Testis (tissue), 3 donors: ENCODE results near the gene INTS7. TPM values are rescaled to one million over a fixed set of nuclear protein-coding genes. Genes with fewer than 3 reads are reported as not detected.

Experiments
- DNase-seq: peaks from one replicate; pipeline ENCODE4 v3.0.0-alpha.2; 2019
- H3K27ac ChIP-seq, 2 donors: fragments of 200-600 bp; sonication (generic); one replicate each; pipeline ENCODE4 v1.5.1; 2019
- H3K27me3 ChIP-seq: fragments of 200-600 bp; sonication (generic); one replicate; pipeline ENCODE4 v1.5.1; 2019
- H3K36me3 ChIP-seq: fragments of 200-600 bp; sonication (generic); one replicate; pipeline ENCODE4 v1.5.1; 2017; ENCODE audit warnings: low read depth; ENCODE audit errors: missing control alignments
- H3K4me1 ChIP-seq: fragments of 200-600 bp; sonication (generic); one replicate; pipeline ENCODE4 v1.5.1; 2019
- H3K4me3 ChIP-seq, 2 donors: fragments of 200-600 bp; sonication (generic); one replicate each; pipeline ENCODE4 v1.5.1; 2017 to 2019
- H3K9me3 ChIP-seq: fragments of 200-600 bp; sonication (generic); one replicate; pipeline ENCODE4 v1.5.1; 2017
- CTCF ChIP-seq, 3 experiments: fragments of 450-650 bp in 2 of 3; fragments of 200-600 bp in 1 of 3; sonication (generic) in 1 of 3; IDR thresholded peaks; one replicate each; pipeline ENCODE4 v1.5.1; 2016 to 2019; ENCODE audit warnings: antibody characterized with exemption in 3 of 3, mild to moderate bottlenecking in 2 of 3, moderate library complexity in 1 of 3
- POLR2A ChIP-seq: fragments of 450-650 bp; IDR thresholded peaks from one replicate; pipeline ENCODE4 v1.6.1; 2017; ENCODE audit warnings: antibody characterized with exemption, mild to moderate bottlenecking, moderate library complexity
- WGBS, 2 donors: methylation state at CpG; one replicate each; pipeline ENCODE4 v1.1.5; 2018; 5-methylcytosine and 5-hydroxymethylcytosine counted together
- intact Hi-C: fragments of 100-400 bp; cut with DNase I; formaldehyde crosslinking; loops from one replicate; pipeline ENCODE4 v1.15.1; 2023; ENCODE audit warnings: low total_unique reads
- polyA plus RNA-seq: library from polyadenylated mRNA; stranded (reverse); fragments of 350-450 nt; fragmentation: Illumina TruSeq; extraction: RNeasy Lipid Tissue Mini Kit (QIAGEN cat#74804); gene quantifications from one replicate; pipeline ENCODE4 v1.2.3, GENCODE V29; 2014; ENCODE audit warnings: low read depth, low replicate concordance; ENCODE audit not compliant: insufficient read depth
- total RNA-seq, 2 donors: library from RNA; depleted of rRNA; stranded (reverse); fragments of >200 nt; gene quantifications; one replicate each; pipeline ENCODE4 v1.2.3, GENCODE V29; 2016

Gene INTS7
- total and polyA plus RNA-seq, 3 donors from 2014 or later = 29.9 to 51.1 (median 35.6) TPM

GRCh38 chr1:211900441-211900840 lies 134.9 kb downstream of the INTS7 start:
- Histone ChIP-seq H3K4me3 (no peak overlapping the region), H3K4me1 (no peaks in the 10 kb centered on the region), H3K27ac (no peak overlapping the region), H3K27me3 (no peaks in the 10 kb centered on the region), H3K36me3 (no peaks in the 10 kb centered on the region), H3K9me3 (no peaks in the 10 kb centered on the region)
- intact Hi-C loops = no loop called here
- DNase-seq = no peak
- TF ChIP-seq POLR2A (no peak), CTCF (IDR thresholded peaks at IDR 0.05) (no peak)
- WGBS, 2 donors = 93 to 98% methylated on average over 2 of the region's 2 CpGs

- Histone ChIP-seq H3K27ac (no peak overlapping the region), H3K9me3 (no peaks in the 10 kb centered on the region), H3K4me3 (no peak overlapping the region), H3K27me3 (no peaks in the 10 kb centered on the region), H3K36me3 (no peaks in the 10 kb centered on the region), H3K4me1 (no peaks in the 10 kb centered on the region)
- intact Hi-C loops = no loop called here
- TF ChIP-seq POLR2A (no peak), CTCF (IDR thresholded peaks at IDR 0.05) (no peak)
- no peak for DNase-seq
- 73 to 76% methylated on average over 9 of the region's 9 CpGs for WGBS, 2 donors
These were observed 138.4 kb downstream of the INTS7 start for GRCh38 chr1:211896958-211897357.

GRCh38 chr1:211895126-211895759 lies 140.1 kb downstream of the INTS7 start:
- H3K27ac ChIP-seq = no peak overlapping the region
- intact Hi-C loops = no loop called here
- no peak for DNase-seq
- TF ChIP-seq CTCF (IDR thresholded peaks at IDR 0.05) (no peak), POLR2A (no peak)
- no peaks in the 10 kb centered on the region for H3K27me3 ChIP-seq
- H3K9me3 ChIP-seq = no peaks in the 10 kb centered on the region
- 61 to 76% methylated on average over 3 of the region's 3 CpGs for WGBS, 2 donors
- H3K4me1 ChIP-seq = no peaks in the 10 kb centered on the region
- H3K36me3 ChIP-seq = no peaks in the 10 kb centered on the region
- H3K4me3 ChIP-seq = no peak overlapping the region

DNA sequence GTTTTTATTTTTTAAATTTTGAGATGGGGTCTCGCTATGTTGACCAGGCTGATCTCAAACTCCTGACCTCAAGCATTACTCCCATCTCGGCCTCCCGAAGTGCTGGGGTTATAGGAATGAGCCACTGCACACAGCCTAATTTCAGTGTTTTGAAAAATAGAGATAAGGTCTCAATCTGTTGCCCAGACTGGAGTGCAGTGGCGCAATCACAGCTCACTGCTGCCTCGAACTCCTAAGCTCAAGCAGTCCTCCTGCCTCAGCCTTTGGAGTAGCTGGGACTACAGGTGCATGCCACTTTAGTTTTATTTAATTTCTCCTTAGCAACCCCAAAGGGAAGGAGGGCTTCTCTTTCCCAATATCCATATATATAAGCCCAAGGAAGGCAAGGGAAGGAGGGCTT lies 141.0 kb downstream of the INTS7 start:
- Histone ChIP-seq H3K4me1 (no peaks in the 10 kb centered on the region), H3K4me3 (no peak overlapping the region), H3K27ac (no peak overlapping the region), H3K9me3 (no peaks in the 10 kb centered on the region), H3K27me3 (no peaks in the 10 kb centered on the region), H3K36me3 (no peaks in the 10 kb centered on the region)
- no peak for DNase-seq
- TF ChIP-seq POLR2A (no peak), CTCF (IDR thresholded peaks at IDR 0.05) (no peak)
- intact Hi-C loops = no loop called here
- WGBS, 2 donors = 82 to 93% methylated on average over 5 of the region's 5 CpGs

DNA sequence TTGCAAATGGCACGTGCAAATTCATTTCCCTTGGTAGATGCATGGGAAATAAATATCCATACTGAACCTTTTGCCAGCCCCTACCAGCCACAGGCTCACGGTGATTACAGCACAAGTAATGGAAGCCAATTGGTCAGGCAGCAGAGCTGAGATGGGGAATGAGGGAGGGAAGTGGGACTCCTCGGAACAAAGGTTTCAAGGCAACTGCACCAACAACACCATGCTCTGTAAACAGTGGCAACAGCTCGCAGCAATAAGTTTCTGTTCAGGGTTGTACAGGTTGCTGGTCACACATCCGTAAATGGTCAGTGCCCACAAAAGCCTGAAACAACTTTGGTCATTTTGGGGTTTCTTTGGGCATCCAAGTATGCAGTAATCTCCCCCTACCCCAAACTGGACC lies 142.1 kb downstream of the INTS7 start:
- H3K27ac ChIP-seq = no peak overlapping the region
- H3K4me1 ChIP-seq = no peaks in the 10 kb centered on the region

More for the DNA sequence above, 142.1 kb downstream of the INTS7 start:
- 77 to 81% methylated on average over 5 of the region's 5 CpGs for WGBS, 2 donors
- no peaks in the 10 kb centered on the region for H3K9me3 ChIP-seq
- no peaks in the 10 kb centered on the region for H3K36me3 ChIP-seq
- H3K4me3 ChIP-seq = no peak overlapping the region
- no peaks in the 10 kb centered on the region for H3K27me3 ChIP-seq
- DNase-seq = no peak
- intact Hi-C loops = no loop called here
- TF ChIP-seq POLR2A (no peak), CTCF (IDR thresholded peaks at IDR 0.05) (no peak)
